ENCODE measurements around the gene MIDN. TPM values are rescaled to one million over a fixed set of nuclear protein-coding genes. Genes with fewer than 3 reads are reported as not detected.

The MIDN gene
- polyA plus RNA-seq, 1 donor from 2014 or later = 24.8 TPM

GRCh38 chr19:1280636-1281568 lies 32.5 kb downstream of the MIDN start:
- Histone ChIP-seq H4K20me1 (ENCODE audit: insufficient read depth) (no peaks in the 10 kb centered on the region), H3K4me2 (ENCODE audit: low read length) (no peak overlapping the region), H3K9me2 (ENCODE audit: insufficient read depth, low read length) (no peaks in the 10 kb centered on the region), H3K36me3 (ENCODE audit: insufficient read depth, low read length) (no peaks in the 10 kb centered on the region), H3K9me3 (ENCODE audit: low read length) (no peaks in the 10 kb centered on the region), H2AFZ (ENCODE audit: low read depth, low read length) (no peak overlapping the region), H3K4me3 (ENCODE audit: low read length) (no peak overlapping the region), H3K79me2 (replicated peaks; ENCODE audit: insufficient read depth, low read length) (peaks cover 2% of the 10 kb centered on the region), H3K27ac (ENCODE audit: low read length) (no peak overlapping the region), H3K27me3 (ENCODE audit: insufficient read depth, low read depth, low read length) (no peaks in the 10 kb centered on the region), H3F3A (ENCODE audit: insufficient read depth, low read length, poor library complexity, severe bottlenecking) (no peaks in the 10 kb centered on the region), H3K9ac (ENCODE audit: low read length) (no peak overlapping the region)
- TF ChIP-seq MXI1 (conservative IDR thresholded peaks at IDR 0.05; ENCODE audit: poor library complexity, severe bottlenecking) (no peak), EZH2 (IDR thresholded peaks at IDR 0.05; ENCODE audit: borderline replicate concordance, insufficient read depth, low read length, poor library complexity, severe bottlenecking) (no peak), EP300 (conservative IDR thresholded peaks at IDR 0.05; ENCODE audit: poor library complexity, severe bottlenecking) (no peak), RAD21 (conservative IDR thresholded peaks at IDR 0.05) (no peak), REST (IDR thresholded peaks at IDR 0.05; ENCODE audit: borderline replicate concordance) (no peak), SMC3 (conservative IDR thresholded peaks at IDR 0.05; ENCODE audit: poor library complexity) (no peak), CTCF (IDR thresholded peaks at IDR 0.05; ENCODE audit: poor library complexity, severe bottlenecking) (no peak), TAF1 (IDR thresholded peaks at IDR 0.05; ENCODE audit: low read depth) (no peak), POLR2AphosphoS5 (IDR thresholded peaks at IDR 0.05) (no peak)

- Histone ChIP-seq H3K4me2 (ENCODE audit: low read length) (no peak overlapping the region), H3K27ac (ENCODE audit: low read length) (no peak overlapping the region), H2AFZ (ENCODE audit: low read depth, low read length) (no peak overlapping the region)
These were observed 33.3 kb downstream of the MIDN start for GRCh38 chr19:1281569-1282287.

More at GRCh38 chr19:1281569-1282287, 33.3 kb downstream of the MIDN start:
- no peaks in the 10 kb centered on the region for H3K9me3 ChIP-seq (ENCODE audit: low read length)
- H3K9ac ChIP-seq (ENCODE audit: low read length) = no peak overlapping the region
- H4K20me1 ChIP-seq (ENCODE audit: insufficient read depth) = no peaks in the 10 kb centered on the region
- H3K36me3 ChIP-seq (ENCODE audit: insufficient read depth, low read length) = no peaks in the 10 kb centered on the region
- H3K4me3 ChIP-seq (ENCODE audit: low read length) = no peak overlapping the region
- no peaks in the 10 kb centered on the region for H3F3A ChIP-seq (ENCODE audit: insufficient read depth, low read length, poor library complexity, severe bottlenecking)
- peaks cover 5% of the 10 kb centered on the region for H3K79me2 ChIP-seq (replicated peaks; ENCODE audit: insufficient read depth, low read length)
- no peaks in the 10 kb centered on the region for H3K9me2 ChIP-seq (ENCODE audit: insufficient read depth, low read length)
- H3K27me3 ChIP-seq (ENCODE audit: insufficient read depth, low read depth, low read length) = no peaks in the 10 kb centered on the region
- TF ChIP-seq MXI1 (conservative IDR thresholded peaks at IDR 0.05; ENCODE audit: poor library complexity, severe bottlenecking) = no peak
- no peak for TF ChIP-seq POLR2AphosphoS5 (IDR thresholded peaks at IDR 0.05)
